Keratinocyte (primary cell): ENCODE measurements around the gene DSEL. TPM values are rescaled to one million over a fixed set of nuclear protein-coding genes. Genes with fewer than 3 reads are reported as not detected.

Experiments used
- DNase-seq: peaks from one replicate; pipeline ENCODE4 v3.0.0-alpha.2; 2011; ENCODE audit warnings: low read depth, missing footprints, low spot score
- FAIRE-seq: peaks from 2 replicates; lab custom pipeline; 2011; peaks lifted over from hg19 to GRCh38; lab: Jason Lieb, UNC
- H2AFZ ChIP-seq: 2 replicates; pipeline ENCODE4 v1.6.0; 2012; ENCODE audit warnings: low read length, control low read depth, inconsistent platforms; ENCODE audit not compliant: control insufficient read depth
- H3K27ac ChIP-seq: 2 replicates; pipeline ENCODE4 v1.5.1; 2011; ENCODE audit warnings: low read length; ENCODE audit not compliant: control insufficient read depth, insufficient read depth
- H3K27me3 ChIP-seq: 3 replicates; pipeline ENCODE4 v1.6.0; 2011; ENCODE audit warnings: low read length; ENCODE audit not compliant: control insufficient read depth, insufficient read depth; ENCODE audit errors: extremely low read depth
- H3K36me3 ChIP-seq, 2 experiments: 2 replicates in 1 of 2; 3 replicates in 1 of 2; pipeline ENCODE4 v1.5.1; 2011; ENCODE audit warnings: low read length in 2 of 2, mild to moderate bottlenecking in 1 of 2; ENCODE audit not compliant: control insufficient read depth in 2 of 2, insufficient read depth in 2 of 2; ENCODE audit errors: extremely low read depth in 1 of 2
- H3K4me1 ChIP-seq: 3 replicates; pipeline ENCODE4 v1.5.1; 2011; ENCODE audit warnings: low read length; ENCODE audit not compliant: control insufficient read depth, insufficient read depth; ENCODE audit errors: extremely low read depth
- H3K4me2 ChIP-seq: 3 replicates; pipeline ENCODE4 v1.6.0; 2011; ENCODE audit warnings: low read depth, low read length; ENCODE audit not compliant: control insufficient read depth, insufficient read depth; ENCODE audit errors: extremely low read depth
- H3K4me3 ChIP-seq, 3 experiments: fragments of 200-600 bp in 1 of 3; sonication (generic) in 1 of 3; 2 replicates in 2 of 3; 3 replicates in 1 of 3; pipeline ENCODE4 v1.5.1; 2011 to 2016; ENCODE audit warnings: low read length in 3 of 3, mild to moderate bottlenecking in 3 of 3, control low read depth in 2 of 3, inconsistent platforms in 1 of 3, low read depth in 1 of 3, mixed read lengths in 1 of 3, mixed run types in 1 of 3, moderate library complexity in 1 of 3; ENCODE audit not compliant: control insufficient read depth in 2 of 3, insufficient read depth in 2 of 3; ENCODE audit errors: extremely low read depth in 1 of 3
- H3K79me2 ChIP-seq: 2 replicates; pipeline ENCODE4 v1.6.0; 2012; ENCODE audit warnings: low read length; ENCODE audit not compliant: control insufficient read depth, insufficient read depth
- H3K9ac ChIP-seq: 3 replicates; pipeline ENCODE4 v1.6.0; 2011; ENCODE audit warnings: low read length; ENCODE audit not compliant: control insufficient read depth, insufficient read depth; ENCODE audit errors: extremely low read depth
- H3K9me1 ChIP-seq: 3 replicates; pipeline ENCODE4 v1.6.0; 2011; ENCODE audit warnings: low read length; ENCODE audit not compliant: control insufficient read depth, insufficient read depth; ENCODE audit errors: extremely low read depth
- H3K9me3 ChIP-seq: 2 replicates; pipeline ENCODE4 v1.5.1; 2012; ENCODE audit warnings: low read depth, low read length; ENCODE audit not compliant: control insufficient read depth
- H4K20me1 ChIP-seq: 3 replicates; pipeline ENCODE4 v1.6.0; 2011; ENCODE audit warnings: low read length; ENCODE audit not compliant: control insufficient read depth, insufficient read depth; ENCODE audit errors: extremely low read depth
- CTCF ChIP-seq, 3 experiments: IDR thresholded peaks in 1 of 3; conservative IDR thresholded peaks in 1 of 3; optimal IDR thresholded peaks in 1 of 3; 2 replicates in 2 of 3; 3 replicates in 1 of 3; pipeline versions ENCODE3 to v1.5.1; 2011; ENCODE audit warnings: low read length in 3 of 3, mild to moderate bottlenecking in 3 of 3, moderate library complexity in 2 of 3, control low read depth in 1 of 3, inconsistent platforms in 1 of 3; ENCODE audit not compliant: insufficient read depth in 2 of 3; ENCODE audit errors: extremely low read depth in 1 of 3
- EZH2 ChIP-seq: IDR thresholded peaks from one replicate; pipeline ENCODE4 v1.6.1; 2012; ENCODE audit warnings: inconsistent platforms, mild to moderate bottlenecking, low read length, moderate library complexity
- dilution Hi-C: fragments of 300-500 bp; cut with MboI; formaldehyde crosslinking; loops from one replicate; pipeline ENCODE4 v1.7.0; 2020; ENCODE audit warnings: low sequenced_read_pairs; ENCODE audit not compliant: extremely low pct_ligation_motif_present
- polyA plus RNA-seq, 5 experiments: library from polyadenylated mRNA; depleted of rRNA in 3 of 5; stranded (reverse) in 3 of 5; stranded (forward) in 1 of 5; unstranded in 1 of 5; fragments of >200 nt; gene quantifications; 1 replicate in 1 of 5; 2 replicates in 3 of 5; 3 replicates in 1 of 5; pipeline versions ENCODE4 v1.2.1 to v1.2.3, GENCODE V29; 2011 to 2012; ENCODE audit warnings: missing spikeins in 2 of 5, low read depth in 1 of 5, low replicate concordance in 1 of 5

Gene DSEL
- polyA plus RNA-seq, 1 donor (not counting 4 experiments of a cell fraction or from before 2014, with no cell fraction given): 3.4 TPM

- TF ChIP-seq EZH2 (no peak), CTCF (optimal IDR thresholded peaks at IDR 0.05 in 1 of 3, IDR thresholded peaks at IDR 0.05 in 1 of 3, conservative IDR thresholded peaks at IDR 0.05 in 1 of 3; ENCODE audit: extremely low read depth in 1 of 3, insufficient read depth in 2 of 3, low read length in 3 of 3) (no peak)
- no peak for FAIRE-seq
These were observed 32.1 kb downstream of the DSEL start for GRCh38 chr18:67484458-67484857.

GRCh38 chr18:67483952-67484351 lies 32.6 kb downstream of the DSEL start:
- Histone ChIP-seq H3K4me3 (no peak overlapping the region), H3K9ac (no peak overlapping the region), H3K4me2 (no peak overlapping the region), H3K27me3 (no peaks in the 10 kb centered on the region), H3K4me1 (no peaks in the 10 kb centered on the region), H3K79me2 (no peaks in the 10 kb centered on the region), H3K9me3 (no peaks in the 10 kb centered on the region), H3K9me1 (no peaks in the 10 kb centered on the region), H2AFZ (no peak overlapping the region), H4K20me1 (no peaks in the 10 kb centered on the region), H3K36me3 (no peaks in the 10 kb centered on the region), H3K27ac (no peak overlapping the region)
- dilution Hi-C loops: no loop called here
- FAIRE-seq (no peak), DNase-seq (no peak)
- TF ChIP-seq CTCF (optimal IDR thresholded peaks at IDR 0.05 in 1 of 3, IDR thresholded peaks at IDR 0.05 in 1 of 3, conservative IDR thresholded peaks at IDR 0.05 in 1 of 3; ENCODE audit: extremely low read depth in 1 of 3, insufficient read depth in 2 of 3, low read length in 3 of 3): no peak
- TF ChIP-seq EZH2: no peak

More at GRCh38 chr18:67484458-67484857, 32.1 kb downstream of the DSEL start:
- no peak for DNase-seq
- Histone ChIP-seq H2AFZ (no peak overlapping the region), H3K9me3 (no peaks in the 10 kb centered on the region), H3K79me2 (no peaks in the 10 kb centered on the region), H3K27me3 (no peaks in the 10 kb centered on the region), H3K36me3 (no peaks in the 10 kb centered on the region), H4K20me1 (no peaks in the 10 kb centered on the region), H3K9ac (no peak overlapping the region), H3K27ac (no peak overlapping the region), H3K4me3 (no peak overlapping the region), H3K9me1 (no peaks in the 10 kb centered on the region), H3K4me2 (no peak overlapping the region), H3K4me1 (no peaks in the 10 kb centered on the region)
- dilution Hi-C loops: no loop called here
